HG03565 (cell line): ENCODE measurements around the gene NCF1.
"Not testable (repeated sequence)": the region's sequence is repeated elsewhere in the genome, so short reads cannot be mapped to it uniquely, and the experiment has no call there.

Source experiments
- ATAC-seq: cut with Tn5 transposase; IDR thresholded peaks from one replicate; pipeline ENCODE4 v1.9.1; 2021; ENCODE audit warnings: mild to moderate bottlenecking, moderate library complexity; ENCODE audit not compliant: unreplicated experiment

The NCF1 gene

GRCh38 chr7:74773760-74774750, at the start of gene NCF1:
Gene NCF1 (plus strand): TSS chr7:74774011. CDS start chr7:74774032, 21 bp downstream.
- peak; percentile 67 for ATAC-seq

GRCh38 chr7:74725840-74726239, 48.0 kb upstream of the NCF1 start:
- ATAC-seq, result no peak

GRCh38 chr7:74726309-74727101, 47.3 kb upstream of the NCF1 start:
- ATAC-seq, result no peak

- ATAC-seq, result not testable (repeated sequence)
Measured at GRCh38 chr7:74728686-74729085, 45.1 kb upstream of the NCF1 start.

- ATAC-seq, result not testable (repeated sequence)
Measured at GRCh38 chr7:74730186-74730585, 43.6 kb upstream of the NCF1 start.

- ATAC-seq, result not testable (repeated sequence)
Measured at GRCh38 chr7:74739974-74740703, 33.7 kb upstream of the NCF1 start.

GRCh38 chr7:74743936-74744557, 29.8 kb upstream of the NCF1 start:
- ATAC-seq, result not testable (repeated sequence)

GRCh38 chr7:74753921-74754482, 19.8 kb upstream of the NCF1 start:
- ATAC-seq, result not testable (repeated sequence)

GRCh38 chr7:74756673-74757072, 17.1 kb upstream of the NCF1 start:
- ATAC-seq, result not testable (repeated sequence)

GRCh38 chr7:74758268-74758667, 15.5 kb upstream of the NCF1 start:
- not testable (repeated sequence) for ATAC-seq

GRCh38 chr7:74758982-74759381, 14.8 kb upstream of the NCF1 start:
- ATAC-seq, result not testable (repeated sequence)

- not testable (repeated sequence) for ATAC-seq
Measured at GRCh38 chr7:74765205-74765918, 8.4 kb upstream of the NCF1 start.

- ATAC-seq, result not testable (repeated sequence)
Measured at GRCh38 chr7:74766509-74766908, 7.3 kb upstream of the NCF1 start.

- ATAC-seq, result not testable (repeated sequence)
Measured at GRCh38 chr7:74766991-74767390, 6.8 kb upstream of the NCF1 start.

- not testable (repeated sequence) for ATAC-seq
Measured at GRCh38 chr7:74770062-74770461, 3.7 kb upstream of the NCF1 start.

GRCh38 chr7:74772093-74772492, 1.7 kb upstream of the NCF1 start:
- not testable (repeated sequence) for ATAC-seq

- not testable (repeated sequence) for ATAC-seq
Measured at GRCh38 chr7:74775111-74775510, 1.3 kb downstream of the NCF1 start.

GRCh38 chr7:74779053-74779452, 5.2 kb downstream of the NCF1 start:
- ATAC-seq, result not testable (repeated sequence)

- ATAC-seq, result not testable (repeated sequence)
Measured at GRCh38 chr7:74781746-74782145, 7.9 kb downstream of the NCF1 start.
